HG03159 (cell line): ENCODE data around the gene SDC4.

Experiments used
- ATAC-seq: cut with Tn5 transposase; IDR thresholded peaks from one replicate; pipeline ENCODE4 v1.9.1; 2021; ENCODE audit warnings: mild to moderate bottlenecking, moderate library complexity; ENCODE audit not compliant: unreplicated experiment

SDC4 gene

GRCh38 chr20:45301824-45302271, 46.4 kb downstream of the SDC4 start:
- no peak for ATAC-seq

DNA sequence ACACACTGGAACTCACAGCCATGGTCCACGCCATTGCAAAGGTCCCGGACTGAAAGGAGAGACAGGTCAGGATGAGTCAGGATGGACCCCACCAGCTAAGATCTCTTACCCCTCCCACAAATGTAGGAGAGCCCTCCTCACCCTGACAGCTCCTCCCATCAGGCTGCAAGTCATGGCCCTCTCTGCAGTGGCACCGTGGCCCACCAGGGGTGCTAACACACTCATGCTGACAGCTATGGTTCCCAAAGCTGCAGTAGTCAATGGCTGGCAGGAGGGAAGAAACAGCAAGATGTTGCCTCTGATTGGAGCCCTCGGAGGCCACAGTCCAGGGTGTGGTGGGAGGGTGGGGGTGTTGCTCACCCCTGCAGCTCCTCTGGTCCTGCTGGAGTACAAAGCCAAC, 47.3 kb downstream of the SDC4 start:
- ATAC-seq: no peak

- no peak for ATAC-seq
Observed at GRCh38 chr20:45299786-45300185, 48.4 kb downstream of the SDC4 start.

GRCh38 chr20:45297786-45298497, 50.3 kb downstream of the SDC4 start:
- ATAC-seq: no peak

DNA sequence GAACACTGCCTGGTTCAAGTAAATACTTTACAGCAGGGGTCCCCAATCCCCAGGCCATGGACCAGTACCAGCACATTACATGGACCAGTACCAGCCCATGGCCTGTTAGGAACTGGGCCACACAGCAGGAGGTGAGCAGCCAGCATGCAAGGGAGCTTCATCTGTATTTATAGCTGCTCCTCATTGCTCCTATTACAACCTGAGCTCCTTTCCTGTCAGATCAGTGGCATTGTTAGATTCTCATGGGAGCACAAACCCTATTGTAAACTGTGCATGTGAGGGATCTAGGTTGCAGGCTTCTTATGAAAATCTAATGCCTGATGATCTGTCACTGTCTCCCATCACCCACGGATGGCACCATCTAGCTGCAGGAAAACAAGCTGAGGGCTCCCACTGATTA, 53.6 kb downstream of the SDC4 start:
- ATAC-seq: no peak

DNA sequence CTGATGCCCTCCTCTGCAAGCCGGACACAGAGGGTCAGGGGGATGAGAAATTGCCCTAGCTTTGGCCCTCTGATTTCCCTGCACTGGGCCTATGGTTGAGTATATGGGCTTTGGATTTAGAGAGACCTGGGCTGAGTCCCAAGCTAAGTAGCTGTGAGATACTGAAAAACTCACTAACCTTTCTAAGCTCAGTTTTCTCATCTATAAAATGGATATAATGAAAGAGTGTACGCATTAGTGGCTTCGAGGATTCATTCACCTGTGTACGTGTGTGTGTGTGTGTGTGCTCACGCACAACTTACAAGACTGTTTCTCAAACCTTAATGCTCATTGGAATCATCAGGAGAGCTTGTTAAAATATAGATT, 54.2 kb downstream of the SDC4 start:
- no peak for ATAC-seq

- peak; percentile 81 for ATAC-seq
Observed at GRCh38 chr20:45293041-45294002, 54.9 kb downstream of the SDC4 start.

DNA sequence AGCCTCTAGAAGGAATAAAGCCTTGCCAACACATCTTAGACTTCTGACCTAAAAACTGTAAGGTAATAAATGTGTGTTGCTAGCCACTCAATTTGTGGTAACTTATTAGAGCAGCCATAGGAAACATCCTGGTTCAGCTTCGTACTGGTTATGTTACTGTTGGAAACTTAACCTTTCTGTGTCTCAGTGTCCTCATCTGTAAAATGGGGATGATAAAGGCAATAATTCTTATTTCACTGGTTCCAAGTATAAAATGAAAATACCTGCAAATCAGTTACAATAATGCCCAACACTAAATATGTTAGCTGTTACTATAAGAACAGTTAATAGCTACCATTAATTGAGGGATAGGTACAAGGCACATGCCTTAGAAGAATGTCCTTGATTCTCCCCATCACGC, 55.9 kb downstream of the SDC4 start:
- no peak for ATAC-seq

GRCh38 chr20:45291526-45291925, 56.7 kb downstream of the SDC4 start:
- ATAC-seq: no peak

- ATAC-seq: no peak
Observed at GRCh38 chr20:45290677-45291355, 57.4 kb downstream of the SDC4 start.

DNA sequence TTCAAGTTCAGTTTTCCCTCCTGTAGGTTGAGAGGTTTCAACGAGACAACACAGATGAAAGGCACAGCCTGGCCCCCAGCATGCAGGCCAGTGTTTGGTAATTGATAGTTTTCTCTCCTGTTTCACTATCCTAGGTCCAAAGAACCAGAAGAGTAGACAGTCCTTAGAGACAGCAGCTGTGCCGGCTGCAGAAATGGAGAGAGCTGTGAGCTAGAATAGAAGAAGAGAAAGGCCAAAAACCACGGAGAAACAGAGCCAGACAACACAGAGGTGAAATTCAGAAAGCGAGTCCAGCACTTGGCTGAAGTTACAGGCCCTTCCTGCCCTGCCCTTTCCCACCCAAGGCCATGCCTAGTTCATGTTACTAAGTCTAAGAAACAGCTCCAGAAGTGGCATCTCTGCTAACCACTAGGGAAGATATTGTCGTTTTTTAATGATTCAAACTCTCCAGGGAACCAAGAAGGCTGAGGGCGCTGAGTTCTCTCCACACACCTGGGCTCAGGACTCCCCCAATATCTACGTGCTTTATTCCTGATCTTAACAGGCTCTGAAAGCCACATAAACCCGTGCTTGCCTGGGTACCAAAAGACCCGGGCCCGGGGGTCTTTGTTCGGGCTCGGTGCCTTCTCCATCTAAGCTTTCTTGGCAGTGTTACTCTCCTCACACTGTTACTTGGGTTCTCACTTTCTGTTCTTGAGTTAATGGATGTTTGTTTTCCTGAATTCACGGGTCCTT, 58.1 kb downstream of the SDC4 start:
- ATAC-seq: no peak

- ATAC-seq: no peak
Observed at GRCh38 chr20:45288860-45289259, 59.4 kb downstream of the SDC4 start.

DNA sequence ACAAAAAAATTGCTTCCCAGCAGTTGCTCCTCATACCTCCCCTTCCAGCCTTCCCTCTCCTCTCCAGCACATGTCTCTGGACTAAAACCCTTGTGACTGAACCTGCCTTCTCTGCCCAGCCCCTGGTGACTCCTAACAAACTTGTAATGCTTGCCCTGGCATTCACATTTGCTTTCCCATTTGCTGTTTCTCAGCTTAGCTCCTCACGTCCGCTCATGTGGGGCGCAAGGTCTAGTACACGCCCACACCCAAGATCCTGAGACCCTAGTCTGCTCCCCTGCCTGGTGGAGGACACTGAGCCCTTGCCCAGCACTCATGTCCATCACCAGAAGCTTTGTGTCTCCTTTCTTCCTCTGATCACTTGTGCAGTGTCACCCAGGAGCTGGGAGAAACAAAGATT, 59.8 kb downstream of the SDC4 start:
- ATAC-seq: no peak

- ATAC-seq: no peak
Observed at GRCh38 chr20:45283551-45284057, 64.6 kb downstream of the SDC4 start.

GRCh38 chr20:45282700-45283550, 65.3 kb downstream of the SDC4 start:
- no peak for ATAC-seq

GRCh38 chr20:45279992-45280391, 68.2 kb downstream of the SDC4 start:
- no peak for ATAC-seq

DNA sequence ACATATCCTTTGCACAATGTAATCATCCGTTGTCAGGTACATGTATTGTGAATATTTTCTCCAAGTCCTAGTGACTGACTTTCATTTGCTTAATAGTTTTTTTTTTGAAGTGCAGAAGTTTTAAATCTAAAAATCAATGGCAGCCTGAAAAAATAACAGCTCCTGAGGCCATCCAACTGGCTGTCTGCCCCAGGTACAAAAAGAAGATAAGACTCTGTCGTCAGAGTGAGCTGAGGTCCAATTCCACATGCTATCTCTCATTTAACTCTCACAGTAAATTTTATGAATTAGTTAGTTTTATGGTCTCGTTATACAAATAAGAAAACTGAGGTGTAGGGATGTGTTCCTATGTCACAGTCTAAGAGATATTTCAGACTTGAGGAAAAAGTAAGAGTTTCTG, 72.9 kb downstream of the SDC4 start:
- no peak for ATAC-seq
